HL-60 (cell line): ENCODE data around the gene ACP7.

Experiments used
- GABPA ChIP-seq: IDR thresholded peaks from 2 replicates; pipeline ENCODE4 v1.6.1; 2012; ENCODE audit warnings: low read depth
- POLR2AphosphoS5 ChIP-seq: IDR thresholded peaks from 2 replicates; pipeline ENCODE4 v1.6.1; 2012; ENCODE audit warnings: low read depth
- SPI1 ChIP-seq: IDR thresholded peaks from 2 replicates; pipeline ENCODE4 v1.6.1; 2012; ENCODE audit warnings: low read depth, mild to moderate bottlenecking, borderline replicate concordance
- TF ChIP-seq, protein P1 (sequence below): IDR thresholded peaks from one replicate; pipeline ENCODE4 v1.5.1; 2011; ENCODE audit warnings: low read length, control low read depth, inconsistent platforms; ENCODE audit not compliant: insufficient read depth
- TF ChIP-seq, protein P2 (sequence below): IDR thresholded peaks from 2 replicates; pipeline ENCODE4 v1.6.1; 2012; ENCODE audit warnings: low read depth; ENCODE audit not compliant: insufficient replicate concordance

GRCh38 chr19:39148939-39149529 lies 64.9 kb downstream of the ACP7 start:
- TF ChIP-seq, protein P1, sequence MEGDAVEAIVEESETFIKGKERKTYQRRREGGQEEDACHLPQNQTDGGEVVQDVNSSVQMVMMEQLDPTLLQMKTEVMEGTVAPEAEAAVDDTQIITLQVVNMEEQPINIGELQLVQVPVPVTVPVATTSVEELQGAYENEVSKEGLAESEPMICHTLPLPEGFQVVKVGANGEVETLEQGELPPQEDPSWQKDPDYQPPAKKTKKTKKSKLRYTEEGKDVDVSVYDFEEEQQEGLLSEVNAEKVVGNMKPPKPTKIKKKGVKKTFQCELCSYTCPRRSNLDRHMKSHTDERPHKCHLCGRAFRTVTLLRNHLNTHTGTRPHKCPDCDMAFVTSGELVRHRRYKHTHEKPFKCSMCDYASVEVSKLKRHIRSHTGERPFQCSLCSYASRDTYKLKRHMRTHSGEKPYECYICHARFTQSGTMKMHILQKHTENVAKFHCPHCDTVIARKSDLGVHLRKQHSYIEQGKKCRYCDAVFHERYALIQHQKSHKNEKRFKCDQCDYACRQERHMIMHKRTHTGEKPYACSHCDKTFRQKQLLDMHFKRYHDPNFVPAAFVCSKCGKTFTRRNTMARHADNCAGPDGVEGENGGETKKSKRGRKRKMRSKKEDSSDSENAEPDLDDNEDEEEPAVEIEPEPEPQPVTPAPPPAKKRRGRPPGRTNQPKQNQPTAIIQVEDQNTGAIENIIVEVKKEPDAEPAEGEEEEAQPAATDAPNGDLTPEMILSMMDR: no peak
- TF ChIP-seq POLR2AphosphoS5: no peak
- TF ChIP-seq SPI1: no peak
- no peak for TF ChIP-seq GABPA
- TF ChIP-seq, protein P2, sequence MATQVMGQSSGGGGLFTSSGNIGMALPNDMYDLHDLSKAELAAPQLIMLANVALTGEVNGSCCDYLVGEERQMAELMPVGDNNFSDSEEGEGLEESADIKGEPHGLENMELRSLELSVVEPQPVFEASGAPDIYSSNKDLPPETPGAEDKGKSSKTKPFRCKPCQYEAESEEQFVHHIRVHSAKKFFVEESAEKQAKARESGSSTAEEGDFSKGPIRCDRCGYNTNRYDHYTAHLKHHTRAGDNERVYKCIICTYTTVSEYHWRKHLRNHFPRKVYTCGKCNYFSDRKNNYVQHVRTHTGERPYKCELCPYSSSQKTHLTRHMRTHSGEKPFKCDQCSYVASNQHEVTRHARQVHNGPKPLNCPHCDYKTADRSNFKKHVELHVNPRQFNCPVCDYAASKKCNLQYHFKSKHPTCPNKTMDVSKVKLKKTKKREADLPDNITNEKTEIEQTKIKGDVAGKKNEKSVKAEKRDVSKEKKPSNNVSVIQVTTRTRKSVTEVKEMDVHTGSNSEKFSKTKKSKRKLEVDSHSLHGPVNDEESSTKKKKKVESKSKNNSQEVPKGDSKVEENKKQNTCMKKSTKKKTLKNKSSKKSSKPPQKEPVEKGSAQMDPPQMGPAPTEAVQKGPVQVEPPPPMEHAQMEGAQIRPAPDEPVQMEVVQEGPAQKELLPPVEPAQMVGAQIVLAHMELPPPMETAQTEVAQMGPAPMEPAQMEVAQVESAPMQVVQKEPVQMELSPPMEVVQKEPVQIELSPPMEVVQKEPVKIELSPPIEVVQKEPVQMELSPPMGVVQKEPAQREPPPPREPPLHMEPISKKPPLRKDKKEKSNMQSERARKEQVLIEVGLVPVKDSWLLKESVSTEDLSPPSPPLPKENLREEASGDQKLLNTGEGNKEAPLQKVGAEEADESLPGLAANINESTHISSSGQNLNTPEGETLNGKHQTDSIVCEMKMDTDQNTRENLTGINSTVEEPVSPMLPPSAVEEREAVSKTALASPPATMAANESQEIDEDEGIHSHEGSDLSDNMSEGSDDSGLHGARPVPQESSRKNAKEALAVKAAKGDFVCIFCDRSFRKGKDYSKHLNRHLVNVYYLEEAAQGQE: no peak
